ENCODE data around the gene ZNF75A.

The ZNF75A gene

DNA sequence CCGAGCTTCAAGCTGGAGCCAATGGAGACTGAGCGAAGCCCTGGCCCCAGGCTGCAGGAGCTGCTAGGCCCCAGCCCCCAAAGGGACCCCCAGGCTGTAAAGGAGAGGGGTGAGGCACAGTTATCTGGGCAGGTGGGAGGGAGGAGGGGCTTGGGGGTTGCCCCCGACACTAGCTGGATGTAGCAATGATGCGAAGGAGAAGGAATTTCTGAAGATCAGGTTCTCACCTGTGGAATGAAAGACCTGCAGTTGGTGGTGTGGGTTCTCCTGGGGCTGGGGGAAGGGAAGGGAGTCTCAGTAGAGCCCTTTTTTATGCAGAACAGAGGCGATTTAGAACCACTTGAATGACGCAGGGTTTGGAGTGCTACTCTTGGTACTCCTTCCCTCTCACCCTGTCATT, 20.2 kb upstream of the ZNF75A start:
- no peak for DNase-seq (ENCODE audit: low read depth in 1 of 2, low spot score in 1 of 2)

- DNase-seq (ENCODE audit: low read depth in 1 of 2, low spot score in 1 of 2), result no peak
Measured at GRCh38 chr16:3289998-3290673, 15.2 kb upstream of the ZNF75A start.

DNA sequence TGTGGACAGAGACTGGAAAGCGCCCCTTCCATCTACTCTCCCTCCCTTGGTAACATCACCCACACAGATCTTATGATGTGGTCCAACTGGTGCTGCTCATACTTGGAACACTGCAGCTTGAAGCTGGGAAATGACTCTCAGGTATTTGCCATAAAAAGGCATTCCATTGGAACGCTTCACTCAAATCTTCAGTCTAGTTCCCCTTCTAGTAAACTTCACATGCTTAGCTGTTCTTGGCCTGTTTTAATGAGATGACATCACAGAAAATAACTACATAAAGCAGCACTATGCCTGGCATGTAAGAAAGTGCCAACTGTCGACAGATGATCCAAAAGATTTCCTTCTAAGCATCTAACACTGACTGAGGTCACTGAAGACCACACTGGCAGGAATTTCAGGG, 12.7 kb upstream of the ZNF75A start:
- no peak for DNase-seq (ENCODE audit: low read depth in 1 of 2, low spot score in 1 of 2)

DNA sequence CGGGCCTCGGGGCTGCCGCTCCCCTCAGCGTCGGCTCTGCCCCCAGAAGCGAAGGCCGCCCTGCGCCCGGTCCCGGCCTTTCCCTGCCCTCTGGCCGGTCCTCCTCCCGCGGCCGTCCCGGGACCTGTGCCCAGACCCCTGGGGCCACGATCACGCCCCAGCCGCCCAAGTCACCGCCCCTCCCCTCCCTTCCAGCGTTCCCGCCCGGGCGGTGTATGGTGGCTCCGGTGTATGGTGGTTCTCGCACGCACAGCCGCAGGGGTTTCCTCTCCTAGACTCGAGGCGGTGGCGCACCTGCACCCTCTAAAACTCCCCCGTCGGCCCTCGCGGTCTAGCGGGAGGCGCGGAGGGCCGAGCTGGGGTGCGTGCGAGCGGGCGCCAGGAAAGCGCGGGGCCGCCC, 10.1 kb upstream of the ZNF75A start:
- no peak for DNase-seq (ENCODE audit: low read depth in 1 of 2, low spot score in 1 of 2)

DNA sequence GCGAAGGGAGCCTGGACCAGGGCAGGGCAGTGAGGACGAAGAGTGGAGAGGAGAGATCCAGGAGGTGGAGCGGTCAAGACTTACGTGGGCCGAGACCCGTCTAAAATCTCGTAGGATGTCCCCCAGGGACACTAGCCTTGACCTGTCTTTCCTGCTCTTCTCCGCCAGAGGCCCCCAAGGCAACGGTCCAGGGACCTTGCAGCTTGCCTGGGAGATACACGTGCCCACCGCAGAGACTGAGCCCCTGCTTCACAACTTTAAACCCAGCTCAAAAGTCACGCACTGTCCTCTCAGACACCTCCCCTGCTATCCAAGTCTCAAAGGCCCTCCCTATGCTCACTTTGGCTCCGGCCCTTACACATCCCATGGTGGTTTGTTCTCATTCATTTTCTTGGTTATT, 9.5 kb upstream of the ZNF75A start:
- no peak for DNase-seq (ENCODE audit: low read depth in 1 of 2, low spot score in 1 of 2)

DNA sequence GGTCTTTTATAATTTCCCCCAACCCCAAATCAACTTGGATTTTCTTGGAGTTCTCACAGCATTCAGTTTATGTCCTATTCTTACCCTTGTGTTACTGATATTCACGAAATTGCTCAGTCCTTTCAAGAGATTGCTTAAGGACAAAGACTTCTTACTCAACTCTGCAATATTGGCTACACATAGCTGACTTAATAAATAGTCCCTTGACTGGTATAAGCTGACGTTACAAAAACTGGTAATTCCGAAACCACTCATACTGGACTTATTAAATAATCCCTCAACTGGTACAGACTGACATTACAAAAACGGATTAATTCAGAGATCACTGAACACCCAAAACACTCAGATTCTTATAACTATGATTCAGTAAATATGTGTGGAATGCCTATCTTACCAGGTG, 927 bp upstream of the ZNF75A start:
- no peak for DNase-seq (ENCODE audit: low read depth in 1 of 2, low spot score in 1 of 2)

GRCh38 chr16:3306078-3306477, 781 bp downstream of the ZNF75A start:
- no peak for DNase-seq (ENCODE audit: low read depth in 1 of 2, low spot score in 1 of 2)

- no peak for DNase-seq (ENCODE audit: low read depth in 1 of 2, low spot score in 1 of 2)
Measured at GRCh38 chr16:3311496-3311895, 6.2 kb downstream of the ZNF75A start.

DNA sequence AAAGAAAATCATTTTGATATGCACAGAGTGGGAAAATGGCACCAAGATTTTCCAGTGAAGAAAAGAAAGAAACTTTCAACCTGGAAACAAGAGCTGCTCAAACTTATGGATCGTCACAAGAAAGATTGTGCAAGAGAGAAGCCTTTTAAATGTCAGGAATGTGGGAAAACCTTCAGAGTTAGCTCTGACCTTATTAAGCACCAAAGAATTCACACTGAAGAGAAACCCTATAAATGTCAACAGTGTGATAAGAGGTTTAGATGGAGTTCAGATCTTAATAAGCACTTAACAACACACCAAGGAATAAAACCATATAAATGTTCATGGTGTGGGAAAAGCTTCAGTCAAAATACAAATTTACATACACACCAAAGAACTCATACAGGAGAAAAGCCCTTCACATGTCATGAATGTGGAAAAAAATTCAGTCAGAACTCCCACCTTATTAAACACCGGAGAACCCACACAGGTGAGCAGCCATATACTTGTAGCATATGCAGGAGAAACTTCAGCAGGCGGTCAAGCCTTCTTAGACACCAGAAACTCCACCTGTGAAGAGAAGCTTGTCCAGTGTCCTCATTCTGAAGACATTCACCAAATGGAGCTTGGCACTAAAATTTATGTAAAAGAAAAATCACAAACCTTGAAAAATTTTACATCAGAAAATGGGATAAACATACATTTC, 12.2 kb downstream of the ZNF75A start:
- no peak for DNase-seq (ENCODE audit: low read depth in 1 of 2, low spot score in 1 of 2)

DNA sequence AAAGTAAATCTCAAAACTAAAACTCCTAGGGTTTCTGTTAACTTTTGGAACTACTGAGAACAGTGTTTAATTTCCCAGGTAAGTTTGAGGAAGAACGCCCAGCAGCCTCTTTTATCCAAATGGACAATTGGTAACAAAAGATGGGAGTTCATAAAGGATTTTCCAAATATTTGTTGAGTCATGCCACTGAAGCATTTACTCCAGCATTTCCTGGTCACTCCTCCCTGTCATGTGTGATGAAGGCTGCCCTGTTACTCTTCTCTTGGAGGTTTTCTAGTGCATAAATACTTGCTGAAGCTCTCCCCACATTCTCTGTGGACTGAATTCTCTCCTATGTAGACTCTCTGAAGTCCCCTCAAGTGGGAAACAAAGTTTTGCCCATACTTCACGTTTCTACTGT, 16.5 kb downstream of the ZNF75A start:
- DNase-seq (ENCODE audit: low read depth in 1 of 2, low spot score in 1 of 2), result no peak

- no peak for DNase-seq (ENCODE audit: low read depth in 1 of 2, low spot score in 1 of 2)
Measured at GRCh38 chr16:3327514-3327913, 22.2 kb downstream of the ZNF75A start.

DNA sequence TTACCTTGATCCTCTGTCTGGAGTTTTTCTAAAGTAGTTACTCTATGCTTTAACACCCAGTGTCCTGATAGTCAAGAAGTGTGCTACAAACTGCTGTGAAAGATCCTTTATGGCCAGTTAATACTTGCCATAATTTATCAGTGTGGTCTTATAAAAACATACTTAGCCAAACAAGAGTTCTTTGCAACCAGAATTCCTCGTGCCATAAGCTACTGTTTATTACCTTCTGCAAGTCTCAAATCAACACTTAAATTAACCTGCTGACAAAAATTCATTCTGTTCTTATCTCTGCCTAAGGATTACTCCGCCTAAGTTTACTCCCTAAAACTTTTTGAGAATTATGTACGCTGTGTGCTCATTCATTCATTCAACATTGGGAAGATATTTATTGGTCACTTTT, 22.8 kb downstream of the ZNF75A start:
- no peak for DNase-seq (ENCODE audit: low read depth in 1 of 2, low spot score in 1 of 2)

DNA sequence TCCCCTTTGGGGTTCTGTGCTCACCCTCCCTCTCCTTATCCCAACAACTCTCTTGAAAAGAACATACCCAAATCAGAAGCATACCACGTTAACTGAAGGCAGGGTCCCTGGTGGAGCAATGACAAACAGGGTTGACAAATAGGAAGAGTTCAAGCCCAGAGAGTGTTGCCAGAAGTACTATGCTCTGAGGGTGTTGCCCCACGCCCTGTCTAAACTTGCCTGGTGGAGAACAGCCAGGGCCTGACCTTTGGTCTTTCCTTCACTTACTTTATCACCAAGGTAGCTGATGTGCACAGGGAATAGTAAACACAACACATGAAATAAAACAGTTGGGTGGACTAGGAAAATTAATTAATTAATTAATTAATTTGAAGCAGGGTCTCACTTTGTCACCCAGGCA, 23.3 kb downstream of the ZNF75A start:
- DNase-seq (ENCODE audit: low read depth in 1 of 2, low spot score in 1 of 2), result no peak

DNA sequence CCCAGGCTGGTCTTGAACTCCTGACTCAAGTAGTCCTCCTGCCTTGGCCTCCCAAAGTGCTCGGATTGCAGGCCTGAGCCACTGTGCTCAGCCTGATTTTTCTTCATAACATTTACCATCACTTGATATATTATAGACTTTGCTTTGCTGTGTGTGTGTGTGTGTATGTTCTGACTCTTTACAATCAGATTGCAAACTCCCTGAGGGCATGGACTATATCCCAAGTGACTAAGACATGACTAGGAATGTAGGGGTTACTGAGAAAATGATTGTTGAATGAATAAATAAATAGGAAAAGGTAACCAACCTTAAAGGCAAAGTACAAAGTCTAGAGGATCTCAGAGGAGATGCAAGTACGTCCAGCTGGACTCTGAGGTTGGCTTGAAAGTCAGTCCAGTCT, 40.7 kb downstream of the ZNF75A start:
- no peak for DNase-seq (ENCODE audit: low read depth in 1 of 2, low spot score in 1 of 2)

GRCh38 chr16:3347586-3347985, 42.3 kb downstream of the ZNF75A start:
- DNase-seq (ENCODE audit: low read depth in 1 of 2, low spot score in 1 of 2), result no peak

GRCh38 chr16:3348547-3349167, 43.4 kb downstream of the ZNF75A start:
- DNase-seq (ENCODE audit: low read depth in 1 of 2, low spot score in 1 of 2), result no peak

DNA sequence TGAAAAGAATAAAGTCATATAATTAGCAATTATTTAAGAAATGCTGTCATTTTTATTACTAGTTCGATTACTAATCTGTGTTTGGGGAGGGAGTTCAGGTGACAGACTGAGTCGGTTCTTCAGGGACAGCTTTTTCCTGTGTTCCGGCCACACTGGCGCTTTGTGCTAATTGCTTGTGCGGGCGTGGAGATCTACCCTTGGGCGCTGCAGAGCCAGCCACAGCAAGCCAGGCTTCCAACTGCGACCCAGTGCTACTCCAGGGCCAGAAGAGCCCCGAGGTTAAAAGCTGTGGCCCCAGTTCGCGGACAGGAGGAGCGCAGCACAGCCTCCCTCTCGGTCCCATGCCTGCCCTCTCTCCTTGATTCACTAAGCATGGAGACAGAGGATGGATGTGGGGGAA, 43.9 kb downstream of the ZNF75A start:
- no peak for DNase-seq (ENCODE audit: low read depth in 1 of 2, low spot score in 1 of 2)

DNA sequence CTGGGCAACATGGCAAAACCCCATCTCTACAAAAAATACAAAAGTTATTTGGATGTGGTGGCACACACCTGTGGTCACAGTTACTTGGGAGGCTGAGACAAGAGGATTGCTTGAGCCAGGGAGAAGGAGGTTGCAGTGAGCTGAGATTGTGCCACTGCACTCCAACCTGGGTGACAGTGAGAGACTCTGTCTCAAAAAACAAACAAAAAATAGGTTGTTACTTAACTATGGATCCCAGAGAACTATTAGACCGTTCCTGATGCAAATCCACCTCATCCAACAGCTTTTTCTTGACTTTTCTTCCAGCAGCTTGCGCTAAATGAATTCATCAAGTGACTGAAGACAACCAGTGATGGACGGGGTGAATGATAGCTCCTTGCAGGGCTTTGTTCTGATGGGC, 50.3 kb downstream of the ZNF75A start, which contains the start of gene OR2C1:
Gene OR2C1 (plus strand): TSS at position 301 of the 400 bp plus-strand sequence. CDS start 52 bp downstream, at position 353.
- no peak for DNase-seq (ENCODE audit: low read depth in 1 of 2, low spot score in 1 of 2)

DNA sequence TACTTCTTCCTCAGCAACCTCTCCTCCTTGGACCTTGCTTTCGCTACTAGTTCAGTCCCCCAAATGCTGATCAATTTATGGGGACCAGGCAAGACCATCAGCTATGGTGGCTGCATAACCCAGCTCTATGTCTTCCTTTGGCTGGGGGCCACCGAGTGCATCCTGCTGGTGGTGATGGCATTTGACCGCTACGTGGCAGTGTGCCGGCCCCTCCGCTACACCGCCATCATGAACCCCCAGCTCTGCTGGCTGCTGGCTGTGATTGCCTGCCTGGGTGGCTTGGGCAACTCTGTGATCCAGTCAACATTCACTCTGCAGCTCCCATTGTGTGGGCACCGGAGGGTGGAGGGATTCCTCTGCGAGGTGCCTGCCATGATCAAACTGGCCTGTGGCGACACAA, 50.8 kb downstream of the ZNF75A start:
- DNase-seq (ENCODE audit: low read depth in 1 of 2, low spot score in 1 of 2), result no peak

GRCh38 chr16:3358871-3359270, 53.6 kb downstream of the ZNF75A start:
- no peak for DNase-seq (ENCODE audit: low read depth in 1 of 2, low spot score in 1 of 2)

DNA sequence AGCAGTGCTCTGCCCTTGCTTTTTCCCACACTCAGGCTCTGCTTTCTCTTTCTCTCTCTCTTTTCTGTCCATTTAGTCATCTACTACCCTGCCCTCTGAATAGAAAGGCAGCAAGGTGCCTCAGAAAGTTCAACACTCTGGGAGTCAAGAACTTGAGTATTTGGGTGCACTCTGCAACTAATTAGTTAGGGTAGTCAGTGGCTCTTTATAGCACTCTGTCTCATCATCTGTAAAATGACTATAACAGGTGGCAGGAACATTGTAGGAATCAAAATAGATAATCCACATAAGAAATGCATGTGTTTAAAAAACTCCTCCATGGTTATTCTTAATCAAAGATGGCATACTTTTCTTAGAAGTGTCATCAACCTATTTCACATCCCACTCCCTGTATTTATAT, 57.6 kb downstream of the ZNF75A start:
- DNase-seq (ENCODE audit: low read depth in 1 of 2, low spot score in 1 of 2), result no peak

DNA sequence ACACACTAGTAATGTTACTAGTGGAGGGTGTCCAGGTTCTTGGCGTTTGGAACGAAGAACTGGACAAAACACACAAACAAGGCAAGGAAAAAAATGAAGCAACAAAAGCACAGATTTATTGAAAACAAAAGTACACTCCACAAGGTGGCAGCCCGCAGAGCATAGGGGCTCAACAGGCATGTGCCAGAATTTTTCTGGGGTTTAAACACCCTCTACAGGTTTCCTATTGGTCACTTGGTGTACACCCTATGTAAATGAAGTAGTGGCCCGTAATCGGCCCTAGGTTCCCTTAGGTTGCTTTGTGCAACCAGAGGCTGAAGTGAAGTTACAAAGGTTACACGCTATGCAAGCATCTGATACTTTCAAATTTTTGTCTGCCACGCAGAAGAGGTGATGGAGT, 58.5 kb downstream of the ZNF75A start:
- DNase-seq (ENCODE audit: low read depth in 1 of 2, low spot score in 1 of 2), result no peak

Data from activated T-helper 1 cell treated with anti-CD3 and anti-CD28 coated beads, Interleukin-2, amount 50 U/mL, for 16 hours (primary cell).